ENCODE data around the gene HERC4.
"Not testable (repeated sequence)": the region's sequence is repeated elsewhere in the genome, so short reads cannot be mapped to it uniquely, and the experiment has no call there.

HERC4 gene

GRCh38 chr10:67912331-67912946 is 162.6 kb downstream of the HERC4 start:
- DNase-seq, result no peak
- Mint-ChIP-seq H3K4me3 (no peak overlapping the region), H3K27me3 (no peaks in the 10 kb centered on the region), H3K27ac (peak overlapping the region in 1 of 2 donors; percentile 2), H3K4me1 (ENCODE audit: low read depth in 2 of 2) (peaks cover 2 to 12% of the 10 kb centered on the region in 2 donors), H3K36me3 (ENCODE audit: insufficient read depth) (peaks cover 82% of the 10 kb centered on the region), H3K9me3 (no peaks in the 10 kb centered on the region)
- no peak for ATAC-seq (replicated peaks)

- Mint-ChIP-seq H3K4me3 (no peak overlapping the region), H3K4me1 (ENCODE audit: low read depth in 2 of 2) (peaks cover 5 to 16% of the 10 kb centered on the region in 2 donors), H3K27me3 (no peaks in the 10 kb centered on the region), H3K9me3 (no peaks in the 10 kb centered on the region), H3K36me3 (ENCODE audit: insufficient read depth) (peaks cover 82% of the 10 kb centered on the region), H3K27ac (no peak overlapping the region)
- ATAC-seq (replicated peaks) (no peak), DNase-seq (no peak)
Observed at GRCh38 chr10:67903581-67903980, 171.5 kb downstream of the HERC4 start.

GRCh38 chr10:67893637-67894036 is 181.4 kb downstream of the HERC4 start:
- DNase-seq, result no peak
- no peaks in the 10 kb centered on the region for H3K9me3 Mint-ChIP-seq
- peaks cover 87% of the 10 kb centered on the region for H3K36me3 Mint-ChIP-seq (ENCODE audit: insufficient read depth)
- ATAC-seq (replicated peaks), result no peak
- peaks cover 5 to 18% of the 10 kb centered on the region in 2 donors for H3K4me1 Mint-ChIP-seq (ENCODE audit: low read depth in 2 of 2)
- H3K4me3 Mint-ChIP-seq, result no peak overlapping the region
- peak overlapping the region in 1 of 2 donors; percentile 35 for H3K27ac Mint-ChIP-seq
- no peaks in the 10 kb centered on the region for H3K27me3 Mint-ChIP-seq

- Mint-ChIP-seq H3K36me3 (ENCODE audit: insufficient read depth) (peaks cover 62% of the 10 kb centered on the region), H3K27ac (peak overlapping the region; percentile 97), H3K4me1 (ENCODE audit: low read depth in 2 of 2) (peaks cover 15 to 32% of the 10 kb centered on the region in 2 donors), H3K27me3 (no peaks in the 10 kb centered on the region), H3K9me3 (no peaks in the 10 kb centered on the region), H3K4me3 (peak overlapping the region; percentile 89 to 97)
- ATAC-seq (replicated peaks), result peak; percentile 66
- peak; percentile 65 to 69 (median 69) for DNase-seq
Observed at GRCh38 chr10:67884842-67885670, 190.0 kb downstream of the HERC4 start.

GRCh38 chr10:67884313-67884841 is 190.7 kb downstream of the HERC4 start, which contains the start of gene SIRT1:
Gene SIRT1, plus strand, starts transcription at chr10:67884656. Its CDS starts 66 bp downstream, at chr10:67884722.
- peak within 1 kb of the TSS; percentile 97 for H3K27ac Mint-ChIP-seq
- DNase-seq, result peak; percentile 89 to 93 (median 91)
- peak within 1 kb of the TSS; percentile 89 to 97 for H3K4me3 Mint-ChIP-seq
- no peaks in the 10 kb centered on the region for H3K9me3 Mint-ChIP-seq
- no peaks in the 10 kb centered on the region for H3K27me3 Mint-ChIP-seq
- peaks cover 55% of the 10 kb centered on the region for H3K36me3 Mint-ChIP-seq (ENCODE audit: insufficient read depth)
- peak; percentile 74 for ATAC-seq (replicated peaks)
- H3K4me1 Mint-ChIP-seq (ENCODE audit: low read depth in 2 of 2), result peaks cover 15 to 28% of the 10 kb centered on the region in 2 donors

GRCh38 chr10:67883710-67884312 is 191.3 kb downstream of the HERC4 start:
- H3K4me3 Mint-ChIP-seq, result peak overlapping the region; percentile 89 to 97
- peak overlapping the region; percentile 97 for H3K27ac Mint-ChIP-seq
- peaks cover 50% of the 10 kb centered on the region for H3K36me3 Mint-ChIP-seq (ENCODE audit: insufficient read depth)
- H3K9me3 Mint-ChIP-seq, result no peaks in the 10 kb centered on the region
- DNase-seq, result peak in 1 of 3 experiments; percentile 5
- ATAC-seq (replicated peaks), result no peak
- peaks cover 15 to 26% of the 10 kb centered on the region in 2 donors for H3K4me1 Mint-ChIP-seq (ENCODE audit: low read depth in 2 of 2)
- no peaks in the 10 kb centered on the region for H3K27me3 Mint-ChIP-seq

- no peaks in the 10 kb centered on the region for H3K27me3 Mint-ChIP-seq
- H3K4me3 Mint-ChIP-seq, result no peak overlapping the region
- H3K9me3 Mint-ChIP-seq, result no peaks in the 10 kb centered on the region
- ATAC-seq (replicated peaks) (no peak), DNase-seq (no peak)
- H3K36me3 Mint-ChIP-seq (ENCODE audit: insufficient read depth), result peaks cover 2% of the 10 kb centered on the region
- H3K27ac Mint-ChIP-seq, result no peak overlapping the region
- no peaks in the 10 kb centered on the region for H3K4me1 Mint-ChIP-seq (ENCODE audit: low read depth in 2 of 2)
Observed at GRCh38 chr10:67878133-67878532, 196.9 kb downstream of the HERC4 start.

GRCh38 chr10:67877421-67877820 is 197.7 kb downstream of the HERC4 start:
- not testable (repeated sequence) for H3K4me3 Mint-ChIP-seq; H3K27ac Mint-ChIP-seq; H3K27me3 Mint-ChIP-seq; H3K9me3 Mint-ChIP-seq; ATAC-seq (replicated peaks); H3K36me3 Mint-ChIP-seq (ENCODE audit: insufficient read depth); H3K4me1 Mint-ChIP-seq (ENCODE audit: low read depth in 2 of 2); DNase-seq

- no peak overlapping the region for H3K27ac Mint-ChIP-seq
- no peaks in the 10 kb centered on the region for H3K4me1 Mint-ChIP-seq (ENCODE audit: low read depth in 2 of 2)
- peaks cover 2% of the 10 kb centered on the region for H3K36me3 Mint-ChIP-seq (ENCODE audit: insufficient read depth)
- no peaks in the 10 kb centered on the region for H3K9me3 Mint-ChIP-seq
- no peak overlapping the region for H3K4me3 Mint-ChIP-seq
- DNase-seq (no peak), ATAC-seq (replicated peaks) (no peak)
- H3K27me3 Mint-ChIP-seq, result no peaks in the 10 kb centered on the region
Observed at GRCh38 chr10:67875340-67876238, 199.5 kb downstream of the HERC4 start.
